Lower leg skin (tissue), 4 donors: Measurements from ENCODE around the gene IL12A. TPM values are rescaled to one million over a fixed set of nuclear protein-coding genes. Genes with fewer than 3 reads are reported as not detected.

Experiments used
- DNase-seq, 2 donors: peaks; one replicate each; pipeline ENCODE4 v3.0.0-alpha.2; 2019; ENCODE audit warnings: low spot score in 2 of 2
- H3K4me3 ChIP-seq: fragments of 200-600 bp; sonication (generic); 2 replicates; pipeline ENCODE4 v1.5.1; 2017; ENCODE audit warnings: mild to moderate bottlenecking, low read depth; ENCODE audit not compliant: poor library complexity, severe bottlenecking
- POLR2A ChIP-seq, 2 donors: fragments of 450-650 bp; IDR thresholded peaks; one replicate each; pipeline ENCODE4 v1.6.1; 2016 to 2017; ENCODE audit warnings: antibody characterized with exemption in 2 of 2, mild to moderate bottlenecking in 1 of 2, moderate library complexity in 1 of 2
- WGBS, 2 donors: methylation state at CpG; one replicate each; pipeline ENCODE4 v1.1.5; 2018; 5-methylcytosine and 5-hydroxymethylcytosine counted together
- intact Hi-C: fragments of 100-400 bp; cut with DNase I; formaldehyde crosslinking; loops from one replicate; pipeline ENCODE4 v1.15.0; 2023; ENCODE audit warnings: low total_unique reads
- total RNA-seq, 4 donors: library from RNA; depleted of rRNA; stranded (reverse); fragments of >200 nt; gene quantifications; one replicate each; pipeline ENCODE4 v1.1.0, GENCODE V29; 2016
- TF ChIP-seq, protein P1 (sequence below), 3 donors: fragments of 450-650 bp; IDR thresholded peaks; one replicate each; pipeline ENCODE4 v1.5.1; 2016; ENCODE audit warnings: antibody characterized with exemption in 3 of 3, mild to moderate bottlenecking in 3 of 3, moderate library complexity in 2 of 3

IL12A gene
- total RNA-seq, 4 donors from 2014 or later: 0.36 to 7.9 (median 3.2) TPM; not detected in 1

DNA sequence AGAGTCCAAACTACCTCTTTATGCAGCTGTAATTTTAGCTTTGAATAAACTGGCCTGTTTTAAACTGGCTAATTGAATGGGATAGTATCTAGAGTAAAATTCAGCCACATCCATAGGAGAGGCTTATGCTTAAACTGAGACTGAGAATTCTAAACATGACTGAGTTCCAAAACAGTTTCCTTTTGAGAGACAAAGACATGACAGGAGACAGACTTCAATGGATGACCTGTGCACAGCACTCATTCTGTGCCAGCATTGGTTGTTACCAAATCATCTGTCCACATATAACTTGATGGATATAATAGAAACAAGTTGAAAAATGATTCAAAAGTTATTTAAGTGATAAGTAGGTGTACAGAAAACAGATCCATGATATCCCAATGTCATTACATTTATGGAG is 20.9 kb downstream of the IL12A start:
- H3K4me3 ChIP-seq: no peak overlapping the region
- no peak for DNase-seq
- intact Hi-C loops: loop anchor here (10.0 kb wide), 1 partner anchor 125 kb away; no protein-coding TSS in a partner anchor
- TF ChIP-seq POLR2A (IDR thresholded peaks at IDR 0.05): no peak
- TF ChIP-seq, protein P1, sequence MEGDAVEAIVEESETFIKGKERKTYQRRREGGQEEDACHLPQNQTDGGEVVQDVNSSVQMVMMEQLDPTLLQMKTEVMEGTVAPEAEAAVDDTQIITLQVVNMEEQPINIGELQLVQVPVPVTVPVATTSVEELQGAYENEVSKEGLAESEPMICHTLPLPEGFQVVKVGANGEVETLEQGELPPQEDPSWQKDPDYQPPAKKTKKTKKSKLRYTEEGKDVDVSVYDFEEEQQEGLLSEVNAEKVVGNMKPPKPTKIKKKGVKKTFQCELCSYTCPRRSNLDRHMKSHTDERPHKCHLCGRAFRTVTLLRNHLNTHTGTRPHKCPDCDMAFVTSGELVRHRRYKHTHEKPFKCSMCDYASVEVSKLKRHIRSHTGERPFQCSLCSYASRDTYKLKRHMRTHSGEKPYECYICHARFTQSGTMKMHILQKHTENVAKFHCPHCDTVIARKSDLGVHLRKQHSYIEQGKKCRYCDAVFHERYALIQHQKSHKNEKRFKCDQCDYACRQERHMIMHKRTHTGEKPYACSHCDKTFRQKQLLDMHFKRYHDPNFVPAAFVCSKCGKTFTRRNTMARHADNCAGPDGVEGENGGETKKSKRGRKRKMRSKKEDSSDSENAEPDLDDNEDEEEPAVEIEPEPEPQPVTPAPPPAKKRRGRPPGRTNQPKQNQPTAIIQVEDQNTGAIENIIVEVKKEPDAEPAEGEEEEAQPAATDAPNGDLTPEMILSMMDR (IDR thresholded peaks at IDR 0.05): no peak

DNA sequence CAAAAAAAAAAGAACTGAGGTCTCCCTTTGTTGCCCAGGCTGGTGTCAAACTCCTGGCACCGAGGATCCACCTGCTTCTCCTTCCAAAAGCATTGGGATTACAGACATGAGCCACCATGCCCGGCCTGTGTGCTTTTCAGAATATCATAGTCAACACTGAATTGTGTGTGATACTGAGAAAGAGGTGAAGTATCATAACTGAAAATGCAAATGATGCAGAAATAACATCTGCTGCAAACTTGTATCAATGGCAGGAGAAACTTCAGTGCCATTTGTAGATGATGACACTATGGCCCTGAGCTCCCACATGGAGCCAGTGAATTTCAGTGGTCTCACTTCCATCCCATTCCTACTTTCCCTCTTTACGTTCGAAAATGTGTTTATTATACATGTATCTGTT is 21.9 kb downstream of the IL12A start:
- intact Hi-C loops: no loop called here
- no peak overlapping the region for H3K4me3 ChIP-seq
- TF ChIP-seq POLR2A (IDR thresholded peaks at IDR 0.05): no peak
- TF ChIP-seq, protein P1 (IDR thresholded peaks at IDR 0.05): no peak
- 88 to 95% methylated on average over 4 of the region's 4 CpGs for WGBS, 2 donors
- DNase-seq: no peak

DNA sequence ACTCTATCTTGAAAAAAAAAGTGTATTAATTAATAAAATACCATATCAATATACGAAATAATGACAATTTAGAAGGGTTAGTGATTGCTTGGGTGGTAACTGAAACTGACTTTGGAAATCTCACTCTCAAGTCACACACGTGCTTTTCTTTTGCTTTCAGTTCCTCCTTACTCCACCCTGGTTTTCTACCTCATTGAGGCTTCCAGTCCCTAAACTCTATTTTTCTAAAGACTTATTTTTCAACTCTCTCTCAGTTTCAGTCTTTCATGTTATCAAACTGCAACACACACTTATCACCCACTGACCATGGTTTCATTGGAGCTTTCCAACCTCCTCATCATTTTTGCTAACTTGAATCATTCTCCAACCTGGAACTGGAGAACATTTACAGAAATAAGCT is 23.5 kb downstream of the IL12A start:
- WGBS, 2 donors: 75 to 77% methylated on average over 2 of the region's 2 CpGs

DNA sequence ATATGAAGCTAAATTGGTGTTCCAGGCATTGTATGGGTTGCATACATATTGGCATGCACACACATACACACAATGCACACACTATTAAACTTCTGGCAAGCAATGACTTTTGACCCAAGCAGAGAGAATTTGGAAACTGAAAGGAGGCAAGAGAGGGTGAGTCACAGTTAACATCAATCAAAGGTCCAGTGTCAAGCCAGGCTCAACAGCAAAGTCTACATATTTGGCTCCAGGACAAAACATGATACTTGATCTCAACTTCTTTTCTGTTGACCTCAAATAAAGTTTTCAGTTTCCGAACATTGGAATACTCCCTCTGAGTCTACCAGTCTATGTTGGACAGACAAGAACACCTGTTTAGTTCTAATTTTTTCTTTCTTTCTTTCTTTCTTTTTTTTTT is 28.3 kb downstream of the IL12A start:
- H3K4me3 ChIP-seq: no peak overlapping the region
- intact Hi-C loops: no loop called here
- TF ChIP-seq POLR2A (IDR thresholded peaks at IDR 0.05): no peak
- TF ChIP-seq, protein P1 (IDR thresholded peaks at IDR 0.05): no peak
- no peak for DNase-seq
- 63 to 75% methylated on average over 1 of the region's 1 CpG for WGBS, 2 donors

More for the DNA sequence above, 23.5 kb downstream of the IL12A start:
- no peak overlapping the region for H3K4me3 ChIP-seq
- intact Hi-C loops: no loop called here
- TF ChIP-seq, protein P1 (IDR thresholded peaks at IDR 0.05): no peak
- TF ChIP-seq POLR2A (IDR thresholded peaks at IDR 0.05): no peak
- no peak for DNase-seq

DNA sequence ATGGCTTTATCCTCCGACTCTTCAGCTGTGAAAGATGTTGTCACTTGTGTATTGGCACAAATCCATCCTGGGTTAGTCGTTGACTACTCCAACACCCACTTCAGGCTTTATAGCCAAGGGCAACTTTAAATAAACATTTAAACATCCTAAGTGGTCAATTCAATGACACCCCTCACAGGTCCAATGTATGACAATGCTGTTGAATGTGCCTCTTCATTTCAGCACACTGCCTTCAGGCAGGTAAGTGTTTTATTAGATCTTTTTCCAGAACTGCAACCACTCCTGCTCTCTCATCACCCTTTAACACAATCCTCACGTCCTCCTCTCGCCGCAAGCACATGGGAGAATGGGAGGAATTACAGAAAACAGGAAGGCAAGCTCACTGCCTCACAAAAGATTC is 30.3 kb downstream of the IL12A start:
- no peak overlapping the region for H3K4me3 ChIP-seq
- TF ChIP-seq, protein P1 (IDR thresholded peaks at IDR 0.05): no peak
- no peak for TF ChIP-seq POLR2A (IDR thresholded peaks at IDR 0.05)
- intact Hi-C loops: no loop called here

DNA sequence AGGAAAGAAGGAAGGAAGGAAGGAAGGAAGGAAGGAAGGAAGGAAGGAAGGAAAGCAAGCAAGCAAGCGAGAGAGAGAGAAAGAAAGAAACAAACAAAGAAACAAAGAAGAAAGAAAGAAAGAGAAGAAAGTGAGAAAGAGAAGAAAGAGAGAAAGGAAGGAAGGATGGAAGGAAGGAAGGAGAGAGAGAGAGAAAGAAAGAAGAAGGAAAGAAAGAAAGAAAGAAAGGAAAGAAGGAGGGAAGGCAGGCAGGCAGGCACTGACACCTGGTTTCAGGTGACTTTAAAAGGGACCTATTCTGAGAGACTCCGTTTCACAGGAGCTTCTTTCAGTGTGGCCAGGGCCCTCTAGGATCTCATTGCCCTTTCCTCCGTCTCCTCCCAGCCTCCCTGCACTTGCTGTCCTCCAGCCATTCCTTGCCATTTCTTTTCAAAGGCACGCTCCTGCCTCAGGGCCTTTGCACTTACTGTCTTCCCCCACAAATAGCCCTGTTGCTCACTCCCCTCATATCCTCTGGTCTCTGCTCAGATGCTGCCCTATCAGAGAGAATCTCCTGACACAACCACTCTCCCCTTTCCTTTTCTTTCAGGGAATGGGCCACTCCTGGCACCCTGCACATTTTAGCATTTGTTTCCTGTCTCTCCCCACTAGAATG is 31.5 kb downstream of the IL12A start:
- no peak for TF ChIP-seq POLR2A (IDR thresholded peaks at IDR 0.05)
- TF ChIP-seq, protein P1 (IDR thresholded peaks at IDR 0.05): no peak
- DNase-seq: peak in 1 of 2 donors; percentile 14
- H3K4me3 ChIP-seq: no peak overlapping the region
- WGBS, 2 donors: 83 to 89% methylated on average over 4 of the region's 4 CpGs
- intact Hi-C loops: no loop called here

More for the DNA sequence above, 30.3 kb downstream of the IL12A start:
- WGBS, 2 donors: 27 to 44% methylated on average over 5 of the region's 5 CpGs
- peak in 1 of 2 donors; percentile 20 for DNase-seq
